Panc1 (cell line): ENCODE results near the gene CADM1. TPM values are rescaled to one million over a fixed set of nuclear protein-coding genes. Genes with fewer than 3 reads are reported as not detected.

Source experiments
- ATAC-seq: fragments of 200-7000 bp; cut with Tn5 transposase; 2 replicates; pipeline ENCODE4 v1.9.1; 2020; ENCODE audit warnings: mild to moderate bottlenecking, moderate library complexity
- BruUV-seq: library from RNA; stranded (reverse); fragments of 400-500 nt; replicated peaks from 2 replicates; lab custom pipeline; 2021; lab: Mats Ljungman, UMichigan
- CTCF ChIA-PET: fragments of 300-600 bp; sonication (Branson Sonifier 250); formaldehyde crosslinking; loops from one replicate; lab custom pipeline; 2022; ENCODE audit warnings: antibody characterized with exemption; lab: Charles Lee
- POLR2A ChIA-PET: fragments of 300-600 bp; sonication (Branson Sonifier 250); formaldehyde crosslinking; loops from one replicate; lab custom pipeline; 2022; ENCODE audit warnings: antibody characterized with exemption; lab: Charles Lee
- DNase-seq: peaks from one replicate; pipeline ENCODE4 v3.0.0-alpha.2; 2010; ENCODE audit warnings: low read depth, low spot score
- H3K27ac ChIP-seq: 2 replicates; pipeline ENCODE4 v1.5.1; 2011; ENCODE audit warnings: mild to moderate bottlenecking, low read length, inconsistent platforms
- H3K27me3 ChIP-seq: fragments of 200-500 bp; sonication (Bioruptor generic); 2 replicates; pipeline ENCODE4 v1.6.0; 2014; ENCODE audit warnings: low read length, inconsistent platforms; ENCODE audit not compliant: control insufficient read depth, insufficient read depth
- H3K36me3 ChIP-seq: fragments of 200-500 bp; sonication (Bioruptor generic); 2 replicates; pipeline ENCODE4 v1.5.1; 2014; ENCODE audit warnings: inconsistent platforms, mild to moderate bottlenecking, low read length, moderate library complexity; ENCODE audit not compliant: control insufficient read depth, insufficient read depth
- H3K4me1 ChIP-seq: 2 replicates; pipeline ENCODE4 v1.5.1; 2011; ENCODE audit warnings: inconsistent platforms, mild to moderate bottlenecking, low read length, moderate library complexity; ENCODE audit not compliant: control insufficient read depth, insufficient read depth
- H3K4me3 ChIP-seq, 2 experiments: 2 replicates each; pipeline ENCODE4 v1.5.1; 2011 to 2012; ENCODE audit warnings: low read depth in 2 of 2, low read length in 2 of 2, mild to moderate bottlenecking in 2 of 2, inconsistent platforms in 1 of 2, moderate library complexity in 1 of 2
- H3K9me3 ChIP-seq: fragments of 200-500 bp; sonication (Bioruptor generic); 2 replicates; pipeline ENCODE4 v1.5.1; 2014; ENCODE audit warnings: low read depth, mild to moderate bottlenecking, inconsistent platforms, low read length, moderate library complexity; ENCODE audit not compliant: control insufficient read depth, insufficient read depth
- CTCF ChIP-seq: fragments of 450-650 bp; IDR thresholded peaks from 2 replicates; pipeline ENCODE4 v1.5.1; 2017; ENCODE audit warnings: mild to moderate bottlenecking
- POLR2AphosphoS5 ChIP-seq: IDR thresholded peaks from 2 replicates; pipeline ENCODE4 v1.6.1; 2012; ENCODE audit warnings: mild to moderate bottlenecking, low read depth, low read length, moderate library complexity
- REST ChIP-seq, 2 experiments: IDR thresholded peaks; 2 replicates each; pipeline ENCODE4 v1.6.1; 2011 to 2012; ENCODE audit warnings: low read depth in 2 of 2, control low read depth in 1 of 2, low read length in 1 of 2, mild to moderate bottlenecking in 1 of 2, moderate library complexity in 1 of 2; ENCODE audit not compliant: insufficient read depth in 1 of 2
- SIN3A ChIP-seq: IDR thresholded peaks from 2 replicates; pipeline ENCODE4 v1.6.1; 2012; ENCODE audit warnings: low read depth, mild to moderate bottlenecking, low read length, moderate library complexity, borderline replicate concordance; ENCODE audit not compliant: insufficient read depth
- TCF7L2 ChIP-seq: IDR thresholded peaks from 2 replicates; pipeline ENCODE4 v1.6.1; 2011; ENCODE audit warnings: mild to moderate bottlenecking, low read depth, low read length, inconsistent platforms
- in situ Hi-C: cut with HindIII; loops from 2 replicates; pipeline ENCODE4 v1.10.0; 2016; ENCODE audit warnings: low sequenced_read_pairs, low pct_unique_long_range_greater_than_20kb
- intact Hi-C: fragments of 100-400 bp; cut with micrococcal nuclease; formaldehyde crosslinking; loops from one replicate; pipeline ENCODE4 v1.10.0; 2022; ENCODE audit not compliant: unreplicated experiment
- total RNA-seq: library from RNA; stranded (reverse); gene quantifications from one replicate; pipeline ENCODE4 v1.2.1, GENCODE V29; 2021; ENCODE audit not compliant: unreplicated experiment

Gene CADM1
- total RNA-seq, 1 experiment from 2014 or later, result 3.9 TPM

GRCh38 chr11:115282923-115283322 is 221.3 kb downstream of the CADM1 start:
- POLR2A ChIA-PET, result no interaction called here
- Histone ChIP-seq H3K27me3 (no peaks in the 10 kb centered on the region), H3K36me3 (no peaks in the 10 kb centered on the region), H3K4me3 (no peak overlapping the region), H3K9me3 (no peaks in the 10 kb centered on the region), H3K4me1 (no peaks in the 10 kb centered on the region), H3K27ac (no peak overlapping the region)
- TF ChIP-seq TCF7L2 (no peak), SIN3A (no peak), POLR2AphosphoS5 (no peak), REST (IDR thresholded peaks at IDR 0.05; ENCODE audit: insufficient read depth in 1 of 2, low read depth in 2 of 2, low read length in 1 of 2) (no peak), CTCF (no peak)
- CTCF ChIA-PET, result no interaction called here
- DNase-seq, result no peak
- no peak for ATAC-seq
- BruUV-seq, result no TSS peak
- in situ Hi-C loops, result no loop called here
- intact Hi-C loops, result no loop called here

DNA sequence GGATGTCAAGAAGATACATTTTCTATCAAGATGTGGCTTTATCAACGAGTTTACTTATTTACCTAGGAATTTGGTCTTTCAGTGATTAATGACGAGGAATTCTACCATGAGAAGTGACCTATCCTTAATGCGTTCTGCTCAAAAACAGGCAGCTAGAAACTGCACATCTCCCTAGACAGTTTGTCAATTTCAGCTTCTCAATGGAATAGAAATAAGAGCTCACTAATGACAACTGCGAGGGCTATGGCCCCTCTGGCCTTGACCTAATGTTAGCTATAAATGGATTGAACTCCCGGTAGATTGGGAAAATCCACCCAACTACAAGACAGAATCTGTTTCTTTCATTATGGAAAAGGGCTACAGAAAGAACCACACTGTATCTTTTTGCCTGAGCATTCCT is 223.4 kb downstream of the CADM1 start:
- BruUV-seq, result no TSS peak
- CTCF ChIA-PET, result no interaction called here
- ATAC-seq (no peak), DNase-seq (no peak)
- no peak overlapping the region for H3K4me3 ChIP-seq
- no peaks in the 10 kb centered on the region for H3K9me3 ChIP-seq
- no peak for TF ChIP-seq TCF7L2
- TF ChIP-seq POLR2AphosphoS5, result no peak
- no peak for TF ChIP-seq REST (IDR thresholded peaks at IDR 0.05; ENCODE audit: insufficient read depth in 1 of 2, low read depth in 2 of 2, low read length in 1 of 2)
- TF ChIP-seq SIN3A, result no peak
- TF ChIP-seq CTCF, result no peak
- H3K4me1 ChIP-seq, result no peaks in the 10 kb centered on the region
- POLR2A ChIA-PET, result no interaction called here
- H3K27me3 ChIP-seq, result no peaks in the 10 kb centered on the region
- no peak overlapping the region for H3K27ac ChIP-seq
- no peaks in the 10 kb centered on the region for H3K36me3 ChIP-seq
- in situ Hi-C loops, result no loop called here
- intact Hi-C loops, result no loop called here
